Stimulated activated naive B cell treated with anti-CD40 and anti-IgM and Interleukin-4, amounts not matched to agents 10 μg/mL and 1 μg/mL and 100 μg/mL, for 72 hours (primary cell): Measurements from ENCODE around the gene ZNF221.

ENCODE experiments used
- ATAC-seq, 2 donors: fragments of 150-1000 bp; cut with Tn5 transposase; replicated peaks; 2 replicates each; pipeline ENCODE4 v1.10.0; 2021; ENCODE audit warnings: moderate library complexity in 1 of 2
- DNase-seq: peaks from one replicate; pipeline ENCODE4 v3.0.0; 2021
- H3K27ac Mint-ChIP-seq: one replicate; pipeline ENCODE4 v1.8.0; 2022; ENCODE audit warnings: mild to moderate bottlenecking, mixed read lengths
- H3K27me3 Mint-ChIP-seq, 2 donors: one replicate each; pipeline ENCODE4 v1.8.0; 2022; ENCODE audit warnings: mixed read lengths in 2 of 2
- H3K36me3 Mint-ChIP-seq, 2 donors: one replicate each; pipeline ENCODE4 v1.8.0; 2022; ENCODE audit warnings: mixed read lengths in 2 of 2, mild to moderate bottlenecking in 1 of 2
- H3K4me1 Mint-ChIP-seq, 2 donors: one replicate each; pipeline ENCODE4 v1.8.0; 2022; ENCODE audit warnings: mixed read lengths in 2 of 2, mild to moderate bottlenecking in 1 of 2
- H3K4me3 Mint-ChIP-seq, 2 donors: one replicate each; pipeline ENCODE4 v1.8.0; 2022; ENCODE audit warnings: mild to moderate bottlenecking in 2 of 2, mixed read lengths in 2 of 2, moderate library complexity in 1 of 2
- H3K9me3 Mint-ChIP-seq, 2 donors: one replicate each; pipeline ENCODE4 v1.8.0; 2022; ENCODE audit warnings: mixed read lengths in 2 of 2, mild to moderate bottlenecking in 1 of 2

The ZNF221 gene

DNA sequence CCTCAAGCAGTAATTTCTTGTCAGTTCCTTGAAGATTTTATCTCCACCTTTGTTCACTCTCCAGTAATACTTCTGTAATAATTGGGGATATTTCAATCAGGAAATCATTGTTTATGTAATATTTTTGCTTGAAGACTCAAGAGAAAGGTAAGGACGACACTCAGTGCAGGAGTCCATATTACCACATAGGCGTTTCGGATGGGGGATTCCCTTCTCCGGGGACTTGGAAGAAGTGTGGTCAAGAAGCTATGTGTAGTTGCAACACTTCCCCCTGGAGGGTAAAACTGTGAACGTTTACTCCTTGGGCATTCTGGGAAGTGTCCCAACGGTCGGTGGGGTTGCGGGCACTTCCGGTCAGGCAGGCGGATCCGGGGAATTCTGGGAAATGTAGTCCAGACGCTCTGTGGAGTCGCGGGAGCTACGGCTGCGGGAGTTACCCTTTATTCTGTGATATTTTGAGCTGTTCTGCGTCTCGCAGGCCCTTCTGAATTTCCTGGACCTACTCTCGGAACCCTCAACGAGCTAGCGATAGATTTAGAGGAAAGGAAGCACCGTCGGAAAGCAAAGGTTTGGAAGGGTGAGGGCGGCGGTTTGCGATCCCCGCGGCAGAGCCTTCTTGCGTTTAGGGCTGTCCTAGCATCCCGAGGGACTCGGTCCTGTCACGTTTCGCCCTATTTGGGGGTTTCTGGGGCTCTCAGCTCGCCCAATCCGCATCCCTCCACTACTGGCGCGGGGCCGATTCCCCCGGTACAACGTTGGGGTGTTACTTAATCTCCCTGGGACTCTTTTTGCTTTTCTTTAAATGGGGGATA lies at the start of gene ZNF221:
ZNF221 (plus strand) TSS at position 395 of the 812 bp plus-strand sequence. CDS start 11,499 bp downstream, outside the sequence.
- peak; percentile 98 for ATAC-seq
- peak; percentile 77 for DNase-seq
- peaks cover 25 to 39% of the 10 kb centered on the region in 2 donors for H3K36me3 Mint-ChIP-seq
- peaks cover 4 to 5% of the 10 kb centered on the region in 2 donors for H3K4me1 Mint-ChIP-seq
- H3K9me3 Mint-ChIP-seq = peaks cover 39 to 42% of the 10 kb centered on the region in 2 donors
- H3K27me3 Mint-ChIP-seq = peaks cover 30 to 35% of the 10 kb centered on the region in 2 donors
- peak within 1 kb of the TSS; percentile 91 to 99 for H3K4me3 Mint-ChIP-seq
- H3K27ac Mint-ChIP-seq = peak within 1 kb of the TSS; percentile 93

DNA sequence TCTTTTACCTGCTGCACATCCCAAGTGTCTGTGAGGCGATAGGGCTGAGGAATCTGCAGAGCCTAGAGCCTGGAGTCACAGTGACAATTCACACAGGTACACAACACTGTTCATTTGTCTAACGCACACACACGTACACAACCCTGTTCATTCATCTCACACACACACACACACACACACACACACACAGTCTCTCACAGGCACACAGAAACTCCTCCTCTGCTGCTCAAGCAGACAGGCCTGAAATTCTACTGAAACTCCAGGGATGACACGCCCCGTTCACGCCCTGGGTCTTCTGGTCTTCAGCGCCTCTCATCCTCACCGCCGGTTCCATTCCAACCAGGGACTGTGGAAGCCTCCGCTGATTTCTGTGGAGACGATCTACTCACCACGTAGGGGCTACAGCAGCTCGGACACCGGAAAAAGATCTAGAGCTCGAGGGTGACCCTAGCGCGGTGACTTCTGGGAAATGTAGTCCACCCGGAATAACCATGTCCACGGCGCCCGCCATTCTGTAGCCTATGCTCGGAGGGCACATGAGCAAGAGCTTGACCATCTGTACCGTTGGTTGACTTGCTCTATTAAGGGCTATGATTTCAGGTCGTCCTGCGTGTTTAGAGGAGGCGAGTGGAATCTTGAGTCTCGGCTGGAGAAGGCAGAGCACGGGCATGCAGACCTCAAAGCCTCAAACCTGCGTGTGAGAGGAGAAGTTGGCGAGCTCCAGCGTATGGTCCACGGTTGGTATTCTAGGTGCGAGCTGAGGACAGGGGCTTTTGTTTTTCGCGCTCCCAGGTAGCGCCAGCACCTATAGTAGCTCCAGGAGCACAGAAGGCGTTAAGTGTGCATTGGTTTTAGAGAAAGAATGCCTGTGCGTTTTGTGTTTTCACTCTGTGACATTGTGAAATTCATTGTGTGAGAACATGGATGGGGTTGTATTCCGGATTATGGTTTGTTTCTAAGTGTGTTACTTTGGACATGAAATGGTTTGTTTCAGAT lies 49.3 kb upstream of the ZNF221 start:
- Mint-ChIP-seq H3K4me3 (peak overlapping the region; percentile 84 to 97), H3K9me3 (peaks cover 30 to 34% of the 10 kb centered on the region in 2 donors)
- DNase-seq = peak; percentile 73

DNA sequence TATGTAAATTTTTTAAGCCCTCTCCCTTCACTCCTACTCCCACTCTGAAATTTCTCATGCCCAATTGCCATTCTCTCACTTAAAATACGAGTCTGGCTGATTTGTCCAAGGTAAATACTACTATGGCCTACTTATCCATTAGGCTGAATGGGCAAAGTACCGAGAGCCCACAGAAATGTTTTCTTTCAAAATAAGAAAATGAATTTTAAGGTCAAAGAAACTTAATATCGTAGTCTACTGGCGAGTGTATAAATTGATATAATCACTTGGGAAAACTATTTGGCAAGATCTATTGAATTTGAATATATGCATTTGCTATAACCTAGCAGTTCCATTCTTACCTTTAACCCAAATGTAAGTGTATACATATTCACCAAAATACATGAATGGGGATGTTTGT lies 48.6 kb upstream of the ZNF221 start:
- peaks cover 54 to 71% of the 10 kb centered on the region in 2 donors for H3K36me3 Mint-ChIP-seq
- DNase-seq = no peak
- H3K4me1 Mint-ChIP-seq = peaks cover 8 to 26% of the 10 kb centered on the region in 2 donors
- H3K27me3 Mint-ChIP-seq = no peaks in the 10 kb centered on the region
- no peak for ATAC-seq
- peaks cover 36 to 37% of the 10 kb centered on the region in 2 donors for H3K9me3 Mint-ChIP-seq
- no peak overlapping the region for H3K27ac Mint-ChIP-seq
- H3K4me3 Mint-ChIP-seq = peak overlapping the region; percentile 84 to 97

More for the DNA sequence above, 49.3 kb upstream of the ZNF221 start:
- peaks cover 56 to 69% of the 10 kb centered on the region in 2 donors for H3K36me3 Mint-ChIP-seq
- no peaks in the 10 kb centered on the region for H3K27me3 Mint-ChIP-seq
- peak overlapping the region; percentile 93 for H3K27ac Mint-ChIP-seq
- ATAC-seq = peak; percentile 99
- peaks cover 8 to 26% of the 10 kb centered on the region in 2 donors for H3K4me1 Mint-ChIP-seq

DNA sequence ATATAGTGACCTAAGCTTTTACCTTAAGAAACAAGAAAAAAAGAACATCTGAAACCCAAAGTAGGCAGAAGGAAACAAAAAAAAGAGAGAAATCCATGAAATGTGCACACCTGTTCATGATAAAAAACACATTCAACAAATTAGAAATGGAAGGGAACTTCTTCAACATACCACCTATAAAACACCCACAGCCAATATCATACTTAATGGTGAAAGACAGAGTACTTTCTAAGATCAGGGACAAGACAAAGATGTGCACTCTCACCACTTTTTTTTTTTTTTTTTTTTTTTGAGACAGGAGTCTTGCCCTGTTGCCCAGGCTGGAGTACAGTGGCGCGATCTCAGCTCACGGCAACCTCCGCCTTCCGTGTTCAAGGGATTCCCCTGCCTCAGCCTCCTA lies 45.1 kb upstream of the ZNF221 start:
- Mint-ChIP-seq H3K27ac (no peak overlapping the region), H3K27me3 (no peaks in the 10 kb centered on the region), H3K4me3 (no peak overlapping the region), H3K4me1 (peaks cover 7 to 15% of the 10 kb centered on the region in 2 donors), H3K36me3 (peaks cover 58 to 67% of the 10 kb centered on the region in 2 donors), H3K9me3 (peaks cover 50% of the 10 kb centered on the region in 2 donors)
- DNase-seq (no peak), ATAC-seq (no peak)

DNA sequence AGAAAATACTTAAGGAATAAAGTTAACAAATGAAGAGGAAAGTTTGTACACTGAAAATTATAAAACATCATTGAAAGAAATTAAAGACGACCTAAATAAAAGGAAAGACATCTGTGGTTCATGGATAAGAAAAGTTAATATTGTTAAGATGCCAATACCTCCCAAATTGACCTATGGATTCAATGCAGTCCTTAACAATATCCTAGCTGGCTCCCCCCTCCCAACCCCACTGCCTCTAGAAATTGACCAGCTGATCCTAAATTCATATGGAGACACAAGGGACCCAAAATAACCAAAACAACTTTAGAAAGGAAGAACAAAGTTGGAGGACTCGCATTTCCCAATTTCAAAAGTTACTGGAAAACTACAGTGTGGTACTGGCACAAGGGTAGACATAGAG lies 44.3 kb upstream of the ZNF221 start:
- Mint-ChIP-seq H3K4me3 (no peak overlapping the region), H3K27me3 (no peaks in the 10 kb centered on the region), H3K9me3 (peaks cover 50 to 52% of the 10 kb centered on the region in 2 donors), H3K27ac (no peak overlapping the region), H3K36me3 (peaks cover 57 to 69% of the 10 kb centered on the region in 2 donors), H3K4me1 (peaks cover 6 to 8% of the 10 kb centered on the region in 2 donors)
- DNase-seq = no peak
- no peak for ATAC-seq

DNA sequence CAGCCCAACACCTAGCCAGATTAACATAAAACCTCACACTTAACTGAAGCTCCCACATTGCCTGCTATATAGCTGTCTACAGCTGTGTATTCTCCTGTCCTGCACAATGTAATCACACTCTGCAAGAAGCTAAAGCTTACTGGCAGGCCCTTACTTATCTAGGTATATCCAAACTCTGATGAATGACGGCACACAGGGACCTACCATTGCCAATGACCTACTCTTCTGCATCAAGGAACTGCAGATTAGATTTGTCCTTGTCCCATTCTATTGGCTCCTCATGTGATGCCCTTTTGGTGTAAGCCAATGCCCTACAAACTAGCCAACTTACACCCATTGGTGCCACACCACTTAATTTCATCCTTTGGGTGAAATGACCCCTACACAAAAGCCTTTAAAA lies 42.4 kb upstream of the ZNF221 start:
- Mint-ChIP-seq H3K9me3 (peaks cover 53 to 56% of the 10 kb centered on the region in 2 donors), H3K27ac (no peak overlapping the region), H3K4me1 (no peaks in the 10 kb centered on the region), H3K27me3 (no peaks in the 10 kb centered on the region), H3K4me3 (no peak overlapping the region), H3K36me3 (peaks cover 57 to 68% of the 10 kb centered on the region in 2 donors)
- ATAC-seq (no peak), DNase-seq (no peak)

DNA sequence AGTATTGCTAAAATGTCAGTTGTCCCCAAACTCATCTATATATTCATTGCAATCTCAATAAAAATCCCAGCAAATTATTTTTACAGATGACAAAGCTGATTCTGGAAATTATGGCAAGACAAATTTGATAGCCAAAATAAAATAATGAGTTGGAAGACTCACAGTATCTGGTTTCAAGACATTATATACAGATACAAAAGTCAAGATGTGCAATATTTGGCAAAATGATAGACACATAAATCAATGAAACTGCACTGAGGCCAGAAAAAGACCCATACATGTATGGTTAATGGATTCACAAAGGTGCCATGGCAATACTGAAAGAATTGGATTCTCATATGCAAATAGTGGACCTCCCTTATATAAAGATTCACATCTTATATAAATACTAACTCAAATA lies 40.1 kb upstream of the ZNF221 start:
- no peak overlapping the region for H3K4me3 Mint-ChIP-seq
- H3K27me3 Mint-ChIP-seq = no peaks in the 10 kb centered on the region
- DNase-seq (no peak), ATAC-seq (no peak)
- H3K36me3 Mint-ChIP-seq = peaks cover 63 to 74% of the 10 kb centered on the region in 2 donors
- H3K4me1 Mint-ChIP-seq = no peaks in the 10 kb centered on the region
- no peak overlapping the region for H3K27ac Mint-ChIP-seq
- H3K9me3 Mint-ChIP-seq = peaks cover 55% of the 10 kb centered on the region in 2 donors

DNA sequence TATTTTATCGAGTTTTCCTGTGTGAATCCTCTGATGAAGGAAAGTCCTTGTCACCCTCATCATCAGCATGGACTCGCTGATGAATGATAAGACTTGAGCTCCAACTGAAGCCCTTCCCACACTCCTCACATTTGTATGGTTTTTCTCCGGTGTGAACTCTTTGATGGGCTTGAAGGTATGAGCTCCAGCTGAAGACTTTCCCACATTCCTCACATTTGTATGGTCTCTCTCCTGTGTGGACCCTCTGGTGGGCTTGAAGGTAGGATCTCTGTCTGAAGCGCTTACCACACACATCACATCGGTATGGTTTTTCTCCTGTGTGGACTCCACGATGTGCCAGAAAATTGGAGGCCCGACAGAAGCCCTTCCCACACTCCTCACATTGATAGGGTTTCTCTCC lies 37.6 kb upstream of the ZNF221 start:
- Mint-ChIP-seq H3K27ac (no peak overlapping the region), H3K4me3 (no peak overlapping the region), H3K9me3 (peaks cover 46% of the 10 kb centered on the region in 2 donors), H3K27me3 (no peaks in the 10 kb centered on the region), H3K4me1 (no peaks in the 10 kb centered on the region), H3K36me3 (peaks cover 65 to 70% of the 10 kb centered on the region in 2 donors)
- no peak for ATAC-seq
- DNase-seq = no peak

DNA sequence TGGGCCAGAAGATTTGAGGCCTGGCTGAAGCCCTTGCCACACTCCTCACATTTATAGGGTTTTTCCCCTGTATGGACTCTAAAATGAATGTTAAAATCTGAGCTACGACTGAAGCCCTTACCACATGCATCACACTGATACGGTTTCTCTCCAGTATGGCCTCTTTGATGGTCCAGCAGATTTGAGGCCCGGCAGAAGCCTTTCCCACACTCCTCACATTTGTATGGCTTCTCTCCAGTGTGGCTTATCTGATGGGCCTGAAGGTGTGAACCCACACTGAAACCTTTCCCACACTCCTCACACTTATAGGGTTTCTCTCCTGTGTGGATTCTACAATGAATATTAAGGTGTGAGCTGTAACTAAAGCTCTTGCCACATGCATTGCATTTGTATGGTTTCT lies 37.0 kb upstream of the ZNF221 start:
- Mint-ChIP-seq H3K9me3 (peaks cover 43 to 44% of the 10 kb centered on the region in 2 donors), H3K36me3 (peaks cover 69 to 73% of the 10 kb centered on the region in 2 donors), H3K4me1 (no peaks in the 10 kb centered on the region), H3K4me3 (no peak overlapping the region), H3K27ac (peak overlapping the region; percentile 56), H3K27me3 (no peaks in the 10 kb centered on the region)
- ATAC-seq (no peak), DNase-seq (no peak)

DNA sequence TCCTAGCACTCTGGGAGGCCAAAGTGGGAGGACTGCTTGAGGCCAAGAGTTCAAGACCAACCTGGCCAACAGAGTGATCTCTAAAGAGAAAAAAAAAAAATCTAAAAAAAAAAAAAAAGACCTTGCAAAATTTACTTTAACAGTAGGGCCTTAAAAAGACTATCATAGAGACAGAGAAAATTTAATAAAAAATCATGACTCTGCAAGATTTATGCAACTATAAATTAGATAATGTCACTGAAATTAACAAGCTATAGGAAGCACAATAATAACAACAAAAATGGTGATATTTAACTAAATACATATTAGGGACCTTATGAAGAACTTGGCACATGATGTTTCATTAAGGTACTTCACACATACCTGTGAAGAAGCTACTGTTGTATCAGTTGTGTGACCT lies 27.2 kb upstream of the ZNF221 start:
- H3K4me1 Mint-ChIP-seq = no peaks in the 10 kb centered on the region
- DNase-seq (no peak), ATAC-seq (no peak)
- H3K27me3 Mint-ChIP-seq = no peaks in the 10 kb centered on the region
- H3K9me3 Mint-ChIP-seq = peaks cover 6 to 7% of the 10 kb centered on the region in 2 donors
- peaks cover 75 to 94% of the 10 kb centered on the region in 2 donors for H3K36me3 Mint-ChIP-seq
- H3K4me3 Mint-ChIP-seq = no peak overlapping the region
- H3K27ac Mint-ChIP-seq = no peak overlapping the region

DNA sequence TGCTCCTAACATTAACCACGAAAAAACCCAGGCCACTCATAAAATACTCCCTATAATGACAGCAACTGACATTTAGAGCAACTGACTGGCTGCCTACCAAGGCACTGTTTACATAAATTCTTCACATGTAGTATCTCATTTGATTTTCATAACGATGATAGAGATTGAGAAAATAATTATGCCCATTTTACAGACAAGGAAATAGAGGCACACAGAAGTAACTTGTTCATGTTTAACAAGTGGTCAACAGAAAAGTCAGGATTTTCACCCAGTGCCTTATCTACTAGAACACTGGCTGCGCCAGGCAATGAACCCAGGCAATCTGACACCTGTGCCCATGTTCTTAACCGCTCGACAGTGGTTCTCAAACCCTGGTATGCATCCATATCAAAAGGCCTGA lies 22.2 kb upstream of the ZNF221 start:
- ATAC-seq (no peak), DNase-seq (no peak)
- Mint-ChIP-seq H3K4me1 (peaks cover under 1 to 1% of the 10 kb centered on the region in 2 donors), H3K36me3 (peaks cover 68 to 88% of the 10 kb centered on the region in 2 donors), H3K9me3 (peaks cover 0 to 2% of the 10 kb centered on the region in 2 donors), H3K27me3 (no peaks in the 10 kb centered on the region), H3K27ac (no peak overlapping the region), H3K4me3 (no peak overlapping the region)

DNA sequence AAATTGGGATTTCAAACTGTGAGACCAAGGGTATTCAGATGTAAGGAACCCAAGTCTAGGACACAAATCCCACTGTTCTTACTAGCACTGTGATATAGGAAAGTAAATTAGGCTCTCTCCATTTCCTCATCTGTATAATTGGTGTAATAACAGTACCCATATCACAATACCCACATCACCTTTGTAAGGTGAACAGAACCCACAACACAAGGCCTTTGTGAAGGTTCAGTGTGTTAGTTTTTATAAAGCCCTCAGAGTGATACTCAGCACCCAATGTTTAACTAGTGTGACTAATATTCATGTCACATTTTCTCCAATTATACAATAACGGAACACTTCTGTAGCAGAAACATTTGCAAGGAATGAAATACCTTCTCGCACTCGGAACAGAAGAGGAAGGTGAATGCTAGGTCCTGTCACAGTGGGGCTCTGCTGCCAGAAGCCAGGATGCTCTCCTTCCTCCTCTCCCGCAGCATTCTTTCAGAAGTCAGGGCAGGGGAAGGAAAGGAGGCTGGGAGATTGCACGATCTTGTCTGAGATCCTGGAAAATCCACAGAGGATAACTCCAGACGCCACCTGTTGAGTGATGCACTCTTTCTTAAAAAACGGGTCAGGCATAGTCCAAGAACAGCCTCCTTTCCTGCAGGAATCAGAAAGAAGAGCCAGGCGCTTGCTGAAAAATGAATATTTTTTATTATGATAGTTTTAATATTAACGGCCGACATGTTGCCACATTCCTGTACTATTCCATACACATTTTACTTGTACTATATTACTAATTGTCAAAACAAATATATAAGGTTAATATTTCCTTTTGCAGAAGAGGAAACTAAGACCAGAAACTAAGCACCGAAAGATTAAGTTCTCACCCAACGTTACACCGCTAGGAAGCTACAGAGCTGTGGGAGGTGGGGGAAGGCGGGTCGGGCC lies 16.7 kb upstream of the ZNF221 start:
- H3K9me3 Mint-ChIP-seq = peaks cover 2 to 4% of the 10 kb centered on the region in 2 donors
- H3K27me3 Mint-ChIP-seq = peaks cover 0 to 10% of the 10 kb centered on the region in 2 donors
- peaks cover 6 to 10% of the 10 kb centered on the region in 2 donors for H3K4me1 Mint-ChIP-seq
- peak overlapping the region; percentile 94 for H3K27ac Mint-ChIP-seq
- DNase-seq (no peak), ATAC-seq (no peak)
- peaks cover 24 to 38% of the 10 kb centered on the region in 2 donors for H3K36me3 Mint-ChIP-seq
- H3K4me3 Mint-ChIP-seq = peak overlapping the region; percentile 93 to 95

DNA sequence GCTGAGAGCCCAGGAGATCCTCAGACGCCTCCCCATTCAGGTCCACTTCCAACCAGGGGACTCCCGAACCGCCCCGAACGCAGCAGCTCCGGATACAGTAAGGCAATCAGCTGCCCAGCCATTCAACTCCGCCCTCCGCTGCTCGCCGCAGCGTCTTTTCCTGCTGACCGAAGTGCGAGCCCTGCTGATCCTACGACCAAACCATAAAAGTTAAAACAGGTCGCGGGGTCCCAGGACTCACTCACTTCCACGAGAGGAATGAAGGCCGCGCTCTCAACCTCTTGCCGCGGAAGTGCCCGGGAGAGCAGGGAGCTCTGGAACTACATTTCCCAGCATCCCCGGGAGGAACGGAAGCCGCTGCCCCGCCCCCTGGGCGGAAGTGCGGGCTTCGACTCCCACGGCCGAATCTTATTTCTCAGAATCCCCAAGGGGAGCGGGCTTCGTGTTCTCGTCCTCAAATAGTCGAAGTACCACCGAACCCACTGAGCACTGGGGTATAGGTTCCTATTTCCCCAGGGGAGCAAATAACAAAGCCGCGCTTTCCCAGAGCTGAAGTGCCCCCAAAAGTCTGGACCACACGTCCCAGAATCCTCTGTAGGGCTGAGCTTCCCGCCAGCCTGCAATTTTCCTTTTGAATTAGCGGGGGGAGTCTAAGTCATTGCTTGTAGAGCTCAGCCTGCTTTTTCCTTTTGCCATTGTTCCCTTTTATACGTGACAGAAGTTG lies 15.9 kb upstream of the ZNF221 start, which contains the start of gene ZNF45:
ZNF45 (minus strand) TSS at position 298 of the 724 bp plus-strand sequence. CDS start 13,097 bp downstream, outside the sequence.
- peaks cover 19 to 30% of the 10 kb centered on the region in 2 donors for H3K36me3 Mint-ChIP-seq
- DNase-seq (peak; percentile 88), ATAC-seq (peak; percentile 97)
- H3K27ac Mint-ChIP-seq = peak within 1 kb of the TSS; percentile 94
- H3K4me3 Mint-ChIP-seq = peak within 1 kb of the TSS; percentile 93 to 95
- H3K9me3 Mint-ChIP-seq = peaks cover 2 to 4% of the 10 kb centered on the region in 2 donors
- peaks cover 0 to 10% of the 10 kb centered on the region in 2 donors for H3K27me3 Mint-ChIP-seq
- peaks cover 6 to 10% of the 10 kb centered on the region in 2 donors for H3K4me1 Mint-ChIP-seq
